NCI-H526 treated with DMSO at 0.1 percent for 48 hours (cell line): ENCODE data around the gene HHIP.
"Not testable (repeated sequence)": the region's sequence is repeated elsewhere in the genome, so short reads cannot be mapped to it uniquely, and the experiment has no call there.

Experiments used
- DNase-seq: peaks from one replicate; lab custom pipeline; 2025; lab: John Stamatoyannopoulos, UW

Gene HHIP

DNA sequence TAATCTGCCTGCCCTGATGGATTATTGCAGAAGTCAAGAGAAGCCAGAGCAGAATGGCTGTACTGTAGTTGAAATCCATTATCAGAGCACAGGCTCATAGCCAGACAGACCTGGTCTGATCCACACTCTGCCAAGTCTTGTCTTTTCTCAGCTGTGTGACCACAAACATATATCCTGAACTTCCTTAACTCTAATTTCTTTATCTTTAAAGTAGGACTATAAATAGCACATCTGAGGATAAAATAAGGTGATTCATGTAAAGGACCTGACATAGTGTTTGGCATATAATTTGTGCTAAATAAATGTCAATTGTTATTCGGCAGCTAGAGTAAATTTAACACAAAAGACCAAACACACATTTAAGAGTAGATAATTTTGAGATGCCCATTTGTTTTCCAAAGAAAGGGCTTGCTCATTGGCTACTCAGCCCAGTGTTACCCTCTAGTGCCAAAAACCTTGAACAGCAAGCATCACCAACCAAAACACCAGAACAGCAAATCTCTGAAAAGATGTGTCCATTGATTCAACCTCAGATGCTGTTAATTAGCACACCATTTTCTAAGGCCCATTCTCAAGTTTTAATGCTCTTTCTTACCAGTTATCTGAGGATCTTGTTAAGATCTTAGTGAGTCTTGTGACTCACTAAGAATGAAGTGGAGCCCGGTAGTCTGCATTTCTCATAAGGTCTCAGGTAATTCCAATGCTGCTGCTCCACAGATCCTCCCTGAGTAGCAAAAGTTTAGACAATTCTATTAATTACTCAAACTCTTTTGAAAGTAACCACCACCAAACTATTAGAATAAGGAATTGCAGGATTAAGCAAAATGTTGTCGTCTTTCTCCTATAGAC, 108.8 kb downstream of the HHIP start:
- no peak for DNase-seq

DNA sequence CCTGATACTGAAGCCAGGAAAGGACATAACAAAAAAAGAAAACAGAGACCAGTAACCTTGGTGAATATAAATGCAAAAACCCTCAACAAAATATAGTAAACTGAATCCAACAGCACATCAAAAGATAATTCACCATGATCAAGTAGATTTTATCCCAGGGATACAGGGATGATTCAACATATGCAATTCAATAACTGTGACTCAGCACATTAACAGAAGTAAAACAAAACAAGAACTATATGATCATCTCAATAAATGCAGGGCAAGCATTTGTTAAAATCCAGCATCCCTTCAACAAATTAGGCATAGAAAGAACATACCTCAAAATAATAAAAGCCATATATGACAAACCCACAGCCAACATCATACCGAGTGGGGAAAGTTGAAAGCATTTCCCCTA, 112.0 kb downstream of the HHIP start:
- DNase-seq, result no peak

DNA sequence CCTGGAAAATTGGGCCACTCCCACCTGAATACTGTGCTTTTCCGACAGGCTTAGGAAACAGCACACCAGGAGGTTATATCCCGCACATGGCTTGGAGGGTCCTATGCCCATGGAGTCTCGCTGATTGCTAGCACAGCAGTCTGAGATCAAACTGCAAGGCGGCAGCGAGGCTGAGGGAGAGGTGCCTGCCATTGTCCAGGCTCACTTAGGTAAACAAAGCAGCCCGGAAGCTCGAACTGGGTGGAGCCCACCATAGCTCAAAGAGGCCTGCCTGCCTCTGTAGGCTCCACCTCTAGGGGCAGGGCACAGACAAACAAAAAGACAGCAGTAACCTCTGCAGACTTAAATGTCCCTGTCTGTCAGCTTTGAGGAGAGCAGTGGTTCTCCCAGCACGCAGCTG, 122.9 kb downstream of the HHIP start:
- DNase-seq, result not testable (repeated sequence)

DNA sequence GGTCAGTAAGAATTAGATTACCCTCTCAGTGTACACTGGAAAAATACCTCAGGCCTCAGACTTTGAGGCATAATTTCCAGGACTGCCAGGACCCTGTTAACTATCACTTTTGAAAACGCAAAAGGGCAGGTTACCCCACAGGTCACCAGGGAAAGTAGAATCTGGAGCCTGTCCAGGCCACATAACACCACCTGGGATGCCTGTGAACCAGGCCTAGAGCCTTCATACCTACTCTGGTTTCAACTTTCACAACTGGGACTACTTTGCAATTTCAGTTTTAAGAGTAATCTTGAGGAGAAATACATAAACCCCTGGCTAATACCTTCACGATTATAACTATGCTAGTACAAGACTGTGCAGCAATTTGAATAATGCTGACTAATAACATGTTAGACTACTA, 132.4 kb downstream of the HHIP start:
- no peak for DNase-seq

DNA sequence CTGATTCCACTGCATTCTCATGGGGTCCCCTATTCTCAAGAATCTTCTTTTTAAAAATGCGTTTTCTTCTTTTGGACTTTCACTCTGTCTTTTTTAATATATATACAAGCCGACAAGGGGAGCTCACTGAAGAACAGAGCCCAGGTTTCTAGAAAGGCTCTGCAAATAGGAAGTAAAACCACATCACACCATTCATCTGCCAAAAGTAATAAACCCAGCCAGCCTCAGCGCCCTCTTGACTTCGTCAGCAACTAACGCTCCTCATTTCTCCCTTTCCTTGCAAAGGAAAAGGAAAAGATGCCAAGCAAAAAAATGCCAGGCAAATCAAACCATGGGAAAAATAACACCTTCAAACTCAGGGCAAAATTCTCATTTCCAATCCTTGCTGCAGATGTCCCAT, 136.4 kb downstream of the HHIP start:
- no peak for DNase-seq

DNA sequence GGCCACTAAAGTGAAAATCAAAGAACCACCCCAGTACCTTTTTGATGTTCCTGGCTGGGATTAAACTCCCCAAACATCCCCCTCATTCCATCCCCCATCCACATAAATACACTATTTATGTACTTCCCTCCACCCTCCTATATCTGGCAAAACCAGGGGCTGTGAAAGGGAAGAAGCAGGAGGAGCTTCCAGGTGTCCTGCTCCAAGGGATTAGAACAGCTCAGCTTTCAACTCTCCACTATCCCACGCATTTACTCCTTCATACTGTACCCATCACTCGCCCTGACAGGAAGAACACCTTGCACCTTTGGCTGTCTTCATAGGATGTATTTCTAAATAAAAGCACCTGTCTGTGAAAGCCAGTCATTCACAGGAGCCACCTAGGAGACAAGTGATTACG, 140.0 kb downstream of the HHIP start:
- DNase-seq, result no peak

DNA sequence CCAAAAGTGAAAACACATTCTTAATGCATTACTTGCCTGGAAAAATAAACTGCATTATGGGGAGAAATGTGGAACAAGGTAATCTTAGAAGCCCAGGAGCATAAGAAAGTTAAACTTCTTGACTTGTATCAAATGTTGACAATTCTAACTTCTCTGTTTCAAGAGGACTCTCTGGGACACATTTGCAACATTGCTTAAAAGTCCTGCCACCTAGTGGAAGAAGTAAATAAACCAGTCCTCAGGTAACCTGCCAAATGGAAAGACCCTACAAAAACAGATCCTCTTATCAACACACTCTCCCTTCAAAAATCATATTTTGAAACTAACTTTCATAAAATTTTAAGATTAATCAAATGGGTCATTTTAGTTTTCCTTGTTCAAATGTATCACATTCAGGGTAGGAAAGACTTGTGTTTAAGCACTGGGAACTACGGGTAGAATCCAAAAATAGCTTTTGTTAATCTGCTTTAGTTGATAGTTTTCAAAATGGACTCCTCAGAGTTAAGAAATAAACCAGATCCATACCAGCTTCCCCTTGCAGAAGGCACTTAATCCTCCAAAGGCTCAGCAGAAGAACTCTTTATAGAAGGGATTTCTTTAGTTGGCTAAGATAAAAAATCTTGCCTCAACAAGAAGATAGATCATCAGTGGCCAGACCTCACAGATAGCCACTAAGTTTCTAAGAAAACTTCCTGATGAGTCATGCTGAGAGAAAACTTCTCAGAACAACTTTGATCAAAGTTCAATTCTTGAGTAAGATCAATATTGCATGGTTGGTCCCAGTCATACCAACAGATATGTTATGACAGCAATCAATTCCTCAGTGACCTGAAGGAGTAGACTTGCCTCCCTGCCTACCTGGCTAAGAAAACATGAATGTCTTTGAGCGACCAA, 141.7 kb downstream of the HHIP start:
- DNase-seq, result peak; percentile 32

DNA sequence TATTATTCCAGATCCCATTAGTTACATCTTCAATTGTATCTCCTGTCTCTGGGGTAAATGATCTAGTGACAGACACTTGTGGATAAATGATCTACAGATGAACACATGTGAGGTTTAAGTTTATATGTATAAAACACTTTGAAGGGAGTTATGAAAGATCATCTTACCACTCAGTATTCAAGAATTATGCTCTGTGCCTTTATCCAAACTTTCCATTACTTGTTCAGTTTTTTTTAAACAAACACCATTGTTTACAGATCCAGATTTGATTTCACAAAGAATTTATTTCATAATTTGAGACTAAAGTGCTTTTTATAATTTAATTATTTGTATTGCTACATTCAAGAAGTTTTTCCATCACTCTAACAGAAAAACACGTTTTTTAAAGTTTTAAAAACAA, 142.5 kb downstream of the HHIP start:
- no peak for DNase-seq

DNA sequence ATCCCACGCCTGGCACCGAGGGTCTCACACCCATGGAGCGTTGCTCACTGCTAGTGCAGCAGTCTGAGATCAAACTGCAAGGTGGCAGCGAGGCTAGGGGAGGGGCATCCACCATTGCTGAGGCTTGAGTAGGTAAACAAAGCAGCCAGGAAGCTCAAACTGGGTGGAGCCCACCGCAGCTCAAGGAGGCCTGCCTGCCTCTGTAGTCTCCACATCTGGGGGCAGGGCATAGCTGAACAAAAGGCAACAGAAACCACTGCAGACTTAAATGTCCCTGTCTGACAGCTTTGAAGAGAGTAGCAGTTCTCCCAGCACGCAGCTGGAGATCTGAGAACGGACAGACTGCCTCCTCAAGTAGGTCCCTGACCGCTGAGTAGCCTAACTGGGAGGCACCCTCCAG, 146.0 kb downstream of the HHIP start:
- not testable (repeated sequence) for DNase-seq
